Retinal pigment epithelial cell (primary cell): ENCODE results near the gene ZFPM1.

Experiments
- DNase-seq: peaks from one replicate; pipeline ENCODE4 v3.0.0-alpha.2; 2010; ENCODE audit warnings: low read depth
- H3K4me3 ChIP-seq: 2 replicates; pipeline ENCODE4 v1.5.1; 2011; ENCODE audit warnings: mild to moderate bottlenecking, low read length, control low read depth, moderate library complexity
- TF ChIP-seq, protein P1 (sequence below): conservative IDR thresholded peaks from 2 replicates; pipeline ENCODE4 v1.5.1; 2011; ENCODE audit warnings: low read depth, low read length, control low read depth, inconsistent platforms

ZFPM1 gene

DNA sequence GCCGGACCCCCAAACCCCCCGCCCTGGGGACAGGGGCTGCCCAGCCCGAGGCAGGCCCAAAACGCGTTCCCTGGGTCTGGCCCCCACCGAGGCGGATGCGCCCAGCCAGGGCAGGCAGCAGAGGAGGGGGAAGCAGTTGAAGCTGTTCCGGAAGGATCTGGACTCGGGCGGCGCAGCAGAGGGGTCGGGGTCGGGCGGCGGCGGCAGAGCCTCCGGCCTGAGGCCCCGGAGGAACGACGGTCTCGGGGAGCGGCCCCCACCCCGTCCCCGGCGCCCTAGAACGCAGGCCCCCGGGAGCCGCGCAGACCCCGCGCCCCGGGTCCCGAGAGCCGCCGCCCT is 22.9 kb upstream of the ZFPM1 start:
- TF ChIP-seq, protein P1, sequence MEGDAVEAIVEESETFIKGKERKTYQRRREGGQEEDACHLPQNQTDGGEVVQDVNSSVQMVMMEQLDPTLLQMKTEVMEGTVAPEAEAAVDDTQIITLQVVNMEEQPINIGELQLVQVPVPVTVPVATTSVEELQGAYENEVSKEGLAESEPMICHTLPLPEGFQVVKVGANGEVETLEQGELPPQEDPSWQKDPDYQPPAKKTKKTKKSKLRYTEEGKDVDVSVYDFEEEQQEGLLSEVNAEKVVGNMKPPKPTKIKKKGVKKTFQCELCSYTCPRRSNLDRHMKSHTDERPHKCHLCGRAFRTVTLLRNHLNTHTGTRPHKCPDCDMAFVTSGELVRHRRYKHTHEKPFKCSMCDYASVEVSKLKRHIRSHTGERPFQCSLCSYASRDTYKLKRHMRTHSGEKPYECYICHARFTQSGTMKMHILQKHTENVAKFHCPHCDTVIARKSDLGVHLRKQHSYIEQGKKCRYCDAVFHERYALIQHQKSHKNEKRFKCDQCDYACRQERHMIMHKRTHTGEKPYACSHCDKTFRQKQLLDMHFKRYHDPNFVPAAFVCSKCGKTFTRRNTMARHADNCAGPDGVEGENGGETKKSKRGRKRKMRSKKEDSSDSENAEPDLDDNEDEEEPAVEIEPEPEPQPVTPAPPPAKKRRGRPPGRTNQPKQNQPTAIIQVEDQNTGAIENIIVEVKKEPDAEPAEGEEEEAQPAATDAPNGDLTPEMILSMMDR: no peak
- H3K4me3 ChIP-seq: no peak overlapping the region
- DNase-seq: no peak

DNA sequence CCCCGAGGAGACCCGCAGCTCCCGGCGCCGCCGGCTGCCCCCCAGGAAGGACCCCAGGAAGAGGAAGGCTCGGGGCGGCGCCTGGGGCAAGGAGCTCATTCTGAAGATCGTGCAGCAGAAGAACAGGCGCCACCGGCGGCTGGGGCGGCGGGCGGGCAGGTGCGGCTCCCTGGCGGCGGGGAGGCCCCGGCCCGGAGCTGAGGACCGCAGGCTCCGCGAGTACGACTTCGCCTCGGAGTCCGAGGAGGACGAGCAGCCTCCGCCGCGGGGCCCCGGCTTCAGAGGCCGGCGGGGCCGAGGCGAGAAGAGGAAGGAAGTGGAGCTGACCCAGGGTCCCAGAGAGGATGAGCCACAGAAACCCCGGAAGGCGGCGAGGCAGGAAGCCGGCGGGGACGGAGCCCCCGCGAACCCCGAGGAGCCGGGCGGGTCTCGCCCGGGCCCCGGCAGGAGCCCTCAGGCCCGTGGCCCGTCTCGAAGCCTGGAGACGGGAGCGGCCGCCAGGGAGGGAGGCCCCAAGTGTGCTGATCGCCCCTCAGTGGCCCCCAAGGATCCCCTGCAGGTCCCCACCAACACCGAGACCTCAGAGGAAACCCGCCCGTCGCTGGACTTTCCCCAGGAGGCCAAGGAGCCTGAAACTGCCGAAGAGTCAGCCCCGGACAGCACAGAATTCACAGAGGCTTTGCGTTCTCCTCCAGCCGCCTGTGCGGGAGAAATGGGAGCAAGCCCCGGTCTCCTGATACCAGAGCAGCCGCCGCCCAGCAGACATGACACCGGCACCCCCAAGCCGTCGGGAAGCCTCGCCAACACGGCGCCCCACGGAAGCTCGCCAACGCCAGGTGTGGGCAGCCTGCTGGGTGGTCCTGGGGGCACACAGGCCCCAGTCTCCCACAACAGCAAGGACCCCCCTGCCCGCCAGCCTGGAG is 22.3 kb upstream of the ZFPM1 start:
- no peak for DNase-seq
- peak overlapping the region; percentile 26 for H3K4me3 ChIP-seq
- TF ChIP-seq, protein P1: no peak

DNA sequence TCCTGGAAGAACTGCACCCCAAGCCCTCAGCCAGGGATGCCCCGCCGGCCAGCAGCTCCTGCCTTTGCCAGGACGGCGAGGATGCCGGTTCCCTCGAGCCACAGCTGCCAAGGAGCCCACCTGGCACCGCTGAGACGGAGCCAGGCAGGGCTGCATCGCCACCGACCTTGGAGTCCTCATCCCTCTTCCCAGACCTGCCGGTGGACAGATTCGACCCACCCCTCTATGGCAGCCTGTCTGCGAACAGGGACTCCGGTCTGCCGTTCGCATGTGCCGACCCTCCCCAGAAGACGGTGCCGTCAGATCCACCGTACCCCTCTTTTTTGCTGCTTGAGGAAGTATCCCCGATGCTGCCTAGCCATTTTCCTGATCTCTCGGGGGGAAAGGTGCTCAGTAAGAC is 21.4 kb upstream of the ZFPM1 start:
- no peak overlapping the region for H3K4me3 ChIP-seq
- no peak for DNase-seq
- TF ChIP-seq, protein P1: no peak

DNA sequence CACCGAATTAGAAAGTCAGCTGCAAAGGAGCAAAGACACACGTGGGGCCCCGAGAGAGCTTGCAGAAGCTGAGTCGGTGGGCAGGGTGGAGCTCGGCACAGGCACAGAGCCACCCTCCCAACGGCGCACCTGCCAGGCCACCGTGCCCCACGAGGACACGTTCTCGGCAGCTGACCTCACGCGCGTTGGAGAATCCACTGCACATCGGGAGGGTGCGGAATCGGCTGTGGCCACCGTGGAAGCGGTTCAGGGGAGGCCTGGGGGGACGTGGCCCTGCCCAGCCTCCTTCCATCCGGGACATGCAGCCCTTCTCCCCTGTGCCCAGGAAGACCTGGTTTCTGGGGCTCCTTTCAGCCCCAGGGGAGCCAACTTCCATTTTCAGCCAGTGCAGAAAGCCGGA is 20.9 kb upstream of the ZFPM1 start:
- no peak for DNase-seq
- TF ChIP-seq, protein P1: no peak
- no peak overlapping the region for H3K4me3 ChIP-seq

DNA sequence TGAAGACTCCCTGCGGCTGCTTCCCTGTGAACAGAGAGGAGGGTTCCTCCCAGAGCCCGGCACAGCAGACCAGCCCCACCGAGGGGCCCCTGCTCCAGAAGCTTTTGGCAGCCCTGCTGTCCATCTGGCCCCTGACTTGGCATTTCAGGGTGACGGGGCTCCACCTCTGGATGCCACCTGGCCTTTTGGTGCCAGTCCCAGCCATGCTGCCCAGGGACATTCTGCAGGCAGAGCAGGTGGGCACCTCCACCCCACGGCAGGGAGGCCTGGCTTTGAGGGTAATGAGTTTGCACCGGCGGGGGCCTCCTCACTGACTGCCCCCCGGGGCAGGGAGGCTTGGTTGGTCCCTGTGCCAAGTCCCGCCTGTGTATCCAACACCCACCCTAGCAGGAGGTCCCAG is 20.3 kb upstream of the ZFPM1 start:
- no peak overlapping the region for H3K4me3 ChIP-seq
- DNase-seq: no peak
- TF ChIP-seq, protein P1: no peak

DNA sequence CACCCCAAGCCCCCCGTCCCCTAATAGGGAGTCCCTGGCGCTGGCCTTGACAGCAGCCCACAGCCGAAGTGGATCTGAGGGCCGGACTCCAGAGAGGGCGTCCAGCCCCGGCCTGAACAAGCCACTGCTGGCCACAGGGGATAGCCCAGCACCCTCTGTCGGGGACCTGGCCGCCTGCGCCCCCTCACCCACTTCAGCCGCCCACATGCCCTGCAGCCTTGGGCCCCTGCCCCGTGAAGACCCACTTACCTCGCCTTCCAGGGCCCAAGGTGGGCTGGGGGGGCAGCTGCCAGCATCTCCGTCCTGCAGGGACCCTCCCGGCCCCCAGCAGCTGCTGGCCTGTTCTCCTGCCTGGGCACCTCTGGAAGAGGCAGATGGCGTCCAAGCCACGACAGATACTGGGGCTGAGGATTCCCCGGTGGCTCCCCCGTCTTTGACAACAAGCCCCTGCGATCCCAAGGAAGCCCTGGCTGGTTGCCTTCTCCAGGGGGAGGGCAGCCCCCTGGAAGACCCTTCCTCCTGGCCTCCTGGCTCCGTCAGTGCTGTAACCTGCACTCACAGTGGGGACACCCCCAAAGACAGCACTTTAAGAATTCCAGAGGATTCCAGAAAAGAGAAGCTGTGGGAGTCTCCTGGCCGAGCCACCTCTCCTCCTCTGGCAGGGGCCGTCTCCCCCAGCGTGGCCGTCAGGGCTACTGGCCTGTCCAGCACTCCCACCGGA is 19.3 kb upstream of the ZFPM1 start:
- TF ChIP-seq, protein P1: no peak
- DNase-seq: no peak
- no peak overlapping the region for H3K4me3 ChIP-seq

DNA sequence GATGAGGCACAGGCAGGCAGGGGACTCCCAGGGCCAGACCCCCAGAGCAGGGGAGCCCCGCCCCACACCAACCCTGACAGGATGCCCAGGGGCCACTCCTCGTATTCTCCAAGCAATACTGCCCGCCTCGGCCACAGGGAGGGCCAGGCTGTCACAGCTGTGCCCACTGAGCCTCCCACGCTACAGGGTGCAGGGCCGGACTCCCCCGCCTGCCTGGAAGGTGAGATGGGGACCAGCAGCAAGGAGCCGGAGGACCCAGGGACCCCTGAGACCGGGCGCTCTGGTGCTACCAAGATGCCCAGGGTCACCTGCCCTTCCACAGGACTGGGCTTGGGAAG is 18.8 kb upstream of the ZFPM1 start:
- no peak overlapping the region for H3K4me3 ChIP-seq
- DNase-seq: no peak

More for the DNA sequence above, 18.8 kb upstream of the ZFPM1 start:
- TF ChIP-seq, protein P1: no peak
